Breast epithelium (tissue), 4 donors: Measurements from ENCODE around the gene ESPNL. TPM values are rescaled to one million over a fixed set of nuclear protein-coding genes. Genes with fewer than 3 reads are reported as not detected.

Experiments used
- DNase-seq, 2 donors: peaks; one replicate each; pipeline ENCODE4 v3.0.0-alpha.2; 2019; ENCODE audit warnings: low spot score in 2 of 2
- H3K27ac ChIP-seq, 2 donors: fragments of 200-600 bp; sonication (generic) in 1 of 2; one replicate each; pipeline ENCODE4 v1.5.1; 2016 to 2019; ENCODE audit warnings: mild to moderate bottlenecking in 1 of 2
- H3K27me3 ChIP-seq, 2 donors: fragments of 200-600 bp; sonication (generic) in 1 of 2; one replicate each; pipeline versions ENCODE4 v1.5.1 to v1.6.0; 2017 to 2019; ENCODE audit warnings: control low read depth in 1 of 2, mild to moderate bottlenecking in 1 of 2
- H3K36me3 ChIP-seq: fragments of 200-600 bp; one replicate; pipeline ENCODE4 v1.5.1; 2019
- H3K4me1 ChIP-seq, 2 donors: fragments of 200-600 bp; sonication (generic); one replicate each; pipeline ENCODE4 v1.5.1; 2016 to 2019; ENCODE audit warnings: control low read depth in 1 of 2
- H3K4me3 ChIP-seq, 3 donors: fragments of 200-600 bp; sonication (generic); 1 replicate in 2 of 3; 2 replicates in 1 of 3; pipeline ENCODE4 v1.5.1; 2016 to 2019; ENCODE audit warnings: mild to moderate bottlenecking in 3 of 3, moderate library complexity in 2 of 3
- H3K9me3 ChIP-seq, 2 donors: fragments of 200-600 bp; sonication (generic) in 1 of 2; one replicate each; pipeline ENCODE4 v1.5.1; 2016 to 2019; ENCODE audit warnings: control low read depth in 1 of 2
- POLR2A ChIP-seq: fragments of 450-650 bp; IDR thresholded peaks from one replicate; pipeline ENCODE4 v1.6.1; 2016; ENCODE audit warnings: antibody characterized with exemption, mild to moderate bottlenecking, moderate library complexity
- POLR2AphosphoS5 ChIP-seq, 3 donors: sonication (generic); formaldehyde crosslinking; IDR thresholded peaks; one replicate each; pipeline ENCODE4 v1.6.1; 2017; ENCODE audit warnings: antibody characterized with exemption in 3 of 3
- intact Hi-C: fragments of 100-400 bp; cut with DNase I; formaldehyde crosslinking; loops from one replicate; pipeline ENCODE4 v1.15.1; 2023; ENCODE audit warnings: low total_unique reads
- total RNA-seq, 3 donors: library from RNA; depleted of rRNA; stranded (reverse); fragments of >200 nt; gene quantifications; one replicate each; pipeline ENCODE4 v1.1.0, GENCODE V29; 2016
- TF ChIP-seq, protein P1 (sequence below), 3 donors: fragments of 450-650 bp; IDR thresholded peaks; one replicate each; pipeline ENCODE4 v1.5.1; 2016 to 2017; ENCODE audit warnings: antibody characterized with exemption in 3 of 3, mild to moderate bottlenecking in 3 of 3, moderate library complexity in 3 of 3

The ESPNL gene
- total RNA-seq, 3 donors from 2014 or later = 0.15 to 1.3 (median 0.64) TPM

DNA sequence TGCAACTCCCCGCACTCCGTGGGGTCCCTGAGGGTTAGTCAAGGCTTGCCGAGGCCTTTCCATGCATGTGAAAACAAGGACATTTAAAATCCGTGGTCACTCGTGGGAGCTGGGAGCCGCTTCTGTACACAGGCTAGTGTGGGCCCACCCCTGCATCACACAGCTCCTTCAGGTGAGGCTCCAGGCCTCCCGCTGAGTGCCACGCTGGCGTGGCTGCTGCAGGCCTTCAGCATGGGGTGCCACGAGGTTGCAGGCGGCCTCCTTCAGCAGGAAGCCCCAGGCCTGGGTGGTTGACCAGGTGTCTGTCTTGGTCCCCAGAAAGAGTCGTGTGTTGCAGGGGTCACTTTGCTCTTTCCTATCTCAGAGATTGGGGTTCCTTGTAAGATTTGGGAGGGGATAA, 44.9 kb downstream of the ESPNL start:
- H3K36me3 ChIP-seq = no peaks in the 10 kb centered on the region
- no peak for DNase-seq
- H3K4me1 ChIP-seq = no peaks in the 10 kb centered on the region
- H3K27me3 ChIP-seq = no peaks in the 10 kb centered on the region
- no peak for TF ChIP-seq POLR2A
- no peak for TF ChIP-seq POLR2AphosphoS5 (IDR thresholded peaks at IDR 0.05)
- TF ChIP-seq, protein P1, sequence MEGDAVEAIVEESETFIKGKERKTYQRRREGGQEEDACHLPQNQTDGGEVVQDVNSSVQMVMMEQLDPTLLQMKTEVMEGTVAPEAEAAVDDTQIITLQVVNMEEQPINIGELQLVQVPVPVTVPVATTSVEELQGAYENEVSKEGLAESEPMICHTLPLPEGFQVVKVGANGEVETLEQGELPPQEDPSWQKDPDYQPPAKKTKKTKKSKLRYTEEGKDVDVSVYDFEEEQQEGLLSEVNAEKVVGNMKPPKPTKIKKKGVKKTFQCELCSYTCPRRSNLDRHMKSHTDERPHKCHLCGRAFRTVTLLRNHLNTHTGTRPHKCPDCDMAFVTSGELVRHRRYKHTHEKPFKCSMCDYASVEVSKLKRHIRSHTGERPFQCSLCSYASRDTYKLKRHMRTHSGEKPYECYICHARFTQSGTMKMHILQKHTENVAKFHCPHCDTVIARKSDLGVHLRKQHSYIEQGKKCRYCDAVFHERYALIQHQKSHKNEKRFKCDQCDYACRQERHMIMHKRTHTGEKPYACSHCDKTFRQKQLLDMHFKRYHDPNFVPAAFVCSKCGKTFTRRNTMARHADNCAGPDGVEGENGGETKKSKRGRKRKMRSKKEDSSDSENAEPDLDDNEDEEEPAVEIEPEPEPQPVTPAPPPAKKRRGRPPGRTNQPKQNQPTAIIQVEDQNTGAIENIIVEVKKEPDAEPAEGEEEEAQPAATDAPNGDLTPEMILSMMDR (IDR thresholded peaks at IDR 0.05) = no peak
- intact Hi-C loops = loop anchor here (5.0 kb wide), 1 partner anchor 862 kb away; no protein-coding TSS in a partner anchor
- no peak overlapping the region for H3K4me3 ChIP-seq
- H3K27ac ChIP-seq = no peak overlapping the region
- H3K9me3 ChIP-seq = no peaks in the 10 kb centered on the region

DNA sequence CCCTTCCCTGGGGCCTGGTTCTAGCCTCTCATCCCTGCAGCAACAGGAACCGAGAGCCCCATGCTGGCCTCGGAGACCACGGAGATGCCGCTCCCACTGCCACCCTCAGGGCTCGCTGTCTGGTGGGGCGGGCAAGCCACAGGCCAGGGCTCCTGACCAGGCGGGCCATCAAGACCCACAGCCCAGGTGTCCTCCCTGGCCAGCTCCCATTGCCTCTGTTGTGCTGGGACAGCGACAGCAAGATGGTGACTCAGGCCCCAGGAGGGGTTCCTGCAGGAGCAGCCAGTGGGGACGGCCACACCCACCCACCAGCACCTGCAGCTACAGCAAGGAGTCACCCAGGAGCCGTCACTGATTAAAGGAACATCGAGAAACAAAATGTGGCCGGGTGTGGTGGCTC, 45.7 kb downstream of the ESPNL start:
- Histone ChIP-seq H3K4me3 (no peak overlapping the region), H3K9me3 (no peaks in the 10 kb centered on the region), H3K36me3 (no peaks in the 10 kb centered on the region), H3K27me3 (no peaks in the 10 kb centered on the region), H3K27ac (no peak overlapping the region), H3K4me1 (no peaks in the 10 kb centered on the region)
- intact Hi-C loops = loop anchor here (5.0 kb wide), 1 partner anchor 861 kb away; no protein-coding TSS in a partner anchor
- no peak for DNase-seq
- no peak for TF ChIP-seq POLR2A
- TF ChIP-seq POLR2AphosphoS5 (IDR thresholded peaks at IDR 0.05) = no peak
- TF ChIP-seq, protein P1 (IDR thresholded peaks at IDR 0.05) = no peak

DNA sequence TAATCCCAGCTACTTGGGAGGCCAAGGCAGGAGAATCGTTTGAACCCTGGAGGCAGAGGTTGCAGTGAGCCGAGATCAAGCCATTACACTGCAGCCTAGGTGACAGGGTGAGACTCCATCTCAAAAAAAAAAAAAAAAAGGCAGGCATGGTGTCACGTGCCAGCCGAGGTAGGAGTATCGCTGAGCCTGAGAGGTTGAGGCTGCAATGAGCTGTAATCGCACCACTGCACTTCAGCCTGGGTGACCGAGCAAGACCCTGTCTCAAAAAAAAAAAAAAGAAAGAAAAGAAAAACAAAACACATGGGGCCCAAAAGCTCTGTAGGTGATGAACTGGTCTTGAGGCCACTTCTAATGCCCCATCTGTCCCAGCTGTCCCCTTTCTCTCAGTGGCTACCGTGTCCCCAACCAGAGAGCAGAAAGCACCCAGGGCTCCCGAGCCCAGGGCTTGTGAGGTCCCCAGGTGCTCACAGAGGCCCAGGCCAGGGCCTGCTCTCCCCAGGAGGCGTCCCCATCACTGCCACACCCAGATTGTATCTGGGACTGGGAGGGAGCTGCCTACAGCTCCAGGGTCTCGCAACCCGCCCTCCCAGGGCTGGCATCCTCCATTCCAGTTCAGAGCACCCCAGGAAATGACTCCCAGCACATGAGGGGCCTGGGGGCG, 46.9 kb downstream of the ESPNL start:
- DNase-seq = no peak

DNA sequence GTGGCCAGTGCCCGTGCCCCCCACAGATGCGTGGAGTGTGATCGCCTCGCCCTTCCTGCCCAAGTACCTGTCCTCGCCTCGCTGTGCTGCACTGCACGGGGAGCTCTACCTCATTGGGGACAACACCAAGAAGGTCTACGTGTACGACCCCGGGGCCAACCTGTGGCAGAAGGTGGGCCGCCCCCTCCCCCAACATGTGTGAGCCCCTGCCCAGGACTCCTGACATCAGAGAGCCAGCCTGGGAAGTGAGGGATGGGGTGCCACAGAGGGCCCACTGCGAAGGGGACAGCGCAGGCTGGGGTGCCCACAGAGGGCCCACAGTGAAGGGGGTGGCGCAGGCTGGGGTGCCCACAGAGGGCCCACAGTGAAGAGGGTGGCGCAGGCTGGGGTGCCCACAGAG, 48.8 kb downstream of the ESPNL start:
- no peak for DNase-seq
- H3K27ac ChIP-seq = no peak overlapping the region
- no peaks in the 10 kb centered on the region for H3K9me3 ChIP-seq
- intact Hi-C loops = loop anchor here (5.0 kb wide), 1 partner anchor 858 kb away; no protein-coding TSS in a partner anchor
- H3K36me3 ChIP-seq = no peaks in the 10 kb centered on the region
- H3K27me3 ChIP-seq = no peaks in the 10 kb centered on the region
- TF ChIP-seq, protein P1 (IDR thresholded peaks at IDR 0.05) = no peak
- no peak overlapping the region for H3K4me3 ChIP-seq
- no peaks in the 10 kb centered on the region for H3K4me1 ChIP-seq

More for the DNA sequence above, 46.9 kb downstream of the ESPNL start:
- intact Hi-C loops = loop anchor here (5.0 kb wide), 1 partner anchor 860 kb away; no protein-coding TSS in a partner anchor
- H3K27ac ChIP-seq = no peak overlapping the region
- no peaks in the 10 kb centered on the region for H3K36me3 ChIP-seq
- no peaks in the 10 kb centered on the region for H3K27me3 ChIP-seq
- no peak for TF ChIP-seq POLR2A
- TF ChIP-seq, protein P1 (IDR thresholded peaks at IDR 0.05) = no peak
- TF ChIP-seq POLR2AphosphoS5 (IDR thresholded peaks at IDR 0.05) = no peak
- H3K9me3 ChIP-seq = no peaks in the 10 kb centered on the region
- H3K4me1 ChIP-seq = no peaks in the 10 kb centered on the region
- no peak overlapping the region for H3K4me3 ChIP-seq

DNA sequence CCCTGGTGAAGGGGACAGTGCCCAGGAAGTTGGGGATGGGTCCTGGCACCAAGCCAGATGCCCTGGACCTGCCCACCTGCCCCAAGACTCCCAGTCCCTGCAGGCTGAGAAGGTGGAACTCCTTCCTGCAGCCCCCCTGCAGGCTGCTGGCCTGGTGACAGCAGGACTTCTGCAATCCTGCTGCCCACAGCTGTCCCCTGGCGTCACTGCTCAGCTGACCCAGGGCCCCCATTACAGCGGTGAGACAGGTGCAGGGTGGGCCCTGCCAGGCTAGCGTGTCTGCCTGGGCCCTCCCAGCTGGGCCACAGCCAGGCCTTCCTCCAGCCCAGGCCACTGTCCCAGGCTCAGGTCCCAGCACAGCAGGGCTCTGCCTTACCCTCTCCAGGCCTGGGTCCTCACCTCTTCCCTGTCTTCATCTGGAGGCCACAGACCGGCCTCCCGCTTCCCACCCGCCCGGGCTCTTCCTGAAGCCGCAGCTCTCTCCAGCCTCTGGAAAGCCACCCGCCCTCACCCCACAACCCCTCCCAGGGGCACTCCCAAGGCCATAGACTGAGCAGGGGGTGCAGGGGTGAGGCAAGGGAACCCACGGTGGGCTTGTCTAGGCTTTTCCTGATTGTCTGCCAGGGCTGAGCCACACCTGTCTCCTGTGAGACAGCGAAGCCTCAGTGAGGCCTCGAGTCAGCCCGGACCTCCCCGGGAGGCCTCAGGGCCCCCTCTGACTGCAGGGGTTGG, 49.9 kb downstream of the ESPNL start:
- Histone ChIP-seq H3K27ac (no peak overlapping the region), H3K4me3 (no peak overlapping the region), H3K27me3 (no peaks in the 10 kb centered on the region), H3K36me3 (no peaks in the 10 kb centered on the region), H3K4me1 (no peaks in the 10 kb centered on the region), H3K9me3 (no peaks in the 10 kb centered on the region)
- TF ChIP-seq POLR2AphosphoS5 (IDR thresholded peaks at IDR 0.05) (no peak), POLR2A (no peak)
- TF ChIP-seq, protein P1 (IDR thresholded peaks at IDR 0.05) = no peak
- DNase-seq = no peak
- intact Hi-C loops = loop anchor here (5.0 kb wide), 1 partner anchor 857 kb away; no protein-coding TSS in a partner anchor
